Iris pigment epithelial cell (primary cell): Measurements from ENCODE around the gene LRP1B.
"Not testable (repeated sequence)": the region's sequence is repeated elsewhere in the genome, so short reads cannot be mapped to it uniquely, and the experiment has no call there.

Experiments used
- DNase-seq: peaks from one replicate; pipeline ENCODE4 v3.0.0-alpha.2; 2011; ENCODE audit warnings: low read depth

The LRP1B gene

DNA sequence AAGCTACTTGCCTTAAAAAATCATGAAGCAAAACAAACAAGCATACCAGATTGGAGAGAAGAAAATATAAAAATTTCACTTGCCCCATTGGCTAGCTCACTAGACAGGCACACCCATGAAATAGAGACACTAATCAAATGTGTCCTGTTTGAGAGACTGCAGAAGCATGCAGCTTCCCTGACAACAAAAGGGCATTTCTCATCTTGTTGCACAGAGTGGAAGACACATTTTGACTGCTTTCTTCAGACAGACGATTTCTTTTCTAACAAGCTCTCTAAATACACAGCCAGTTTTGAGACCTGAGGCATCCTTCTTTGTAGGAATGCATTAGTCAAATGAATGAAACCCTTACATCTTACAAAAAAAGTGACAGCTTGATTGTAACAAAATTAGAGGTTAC is 1792.0 kb downstream of the LRP1B start:
- no peak for DNase-seq

- no peak for DNase-seq
Measured at GRCh38 chr2:140337061-140337460, 1793.8 kb downstream of the LRP1B start.

DNA sequence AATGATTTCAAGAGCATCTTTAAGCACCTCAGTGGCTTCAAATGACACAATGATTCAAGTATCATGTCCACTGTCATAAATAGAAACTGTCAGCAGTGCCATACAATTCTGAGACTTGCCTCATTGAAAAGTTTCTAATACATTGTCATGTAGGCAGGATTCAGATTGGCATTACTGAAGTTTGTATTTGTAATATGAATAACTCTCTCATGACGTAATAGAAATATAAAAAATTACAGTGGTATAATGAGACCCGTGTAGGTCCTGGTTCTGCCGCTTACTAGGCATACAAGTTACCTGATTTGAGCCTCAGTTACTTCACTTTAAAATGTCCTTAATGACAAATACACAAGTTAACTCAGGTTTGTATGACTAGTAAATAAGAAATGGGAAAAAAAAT is 1814.5 kb downstream of the LRP1B start:
- no peak for DNase-seq

GRCh38 chr2:140311905-140312304 is 1818.9 kb downstream of the LRP1B start:
- DNase-seq: no peak

DNA sequence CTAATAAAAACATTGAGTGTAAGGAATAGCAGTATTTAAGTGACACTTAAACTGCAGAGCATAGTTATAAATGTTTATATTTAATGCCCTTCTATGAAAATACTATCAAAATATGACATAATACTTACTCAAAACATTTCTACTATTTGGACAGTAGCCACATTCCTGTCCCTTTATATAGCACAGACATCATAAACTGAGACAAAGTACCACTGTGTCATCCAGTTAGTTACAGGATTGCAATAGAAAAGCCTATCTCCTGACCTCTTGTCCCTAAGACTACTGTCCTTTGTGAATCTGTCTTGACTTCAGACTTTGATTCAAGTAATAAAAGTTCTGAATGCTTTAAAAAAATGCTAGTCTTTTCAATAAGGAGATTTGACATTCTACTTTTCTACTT is 1822.1 kb downstream of the LRP1B start:
- peak; percentile 1 for DNase-seq

DNA sequence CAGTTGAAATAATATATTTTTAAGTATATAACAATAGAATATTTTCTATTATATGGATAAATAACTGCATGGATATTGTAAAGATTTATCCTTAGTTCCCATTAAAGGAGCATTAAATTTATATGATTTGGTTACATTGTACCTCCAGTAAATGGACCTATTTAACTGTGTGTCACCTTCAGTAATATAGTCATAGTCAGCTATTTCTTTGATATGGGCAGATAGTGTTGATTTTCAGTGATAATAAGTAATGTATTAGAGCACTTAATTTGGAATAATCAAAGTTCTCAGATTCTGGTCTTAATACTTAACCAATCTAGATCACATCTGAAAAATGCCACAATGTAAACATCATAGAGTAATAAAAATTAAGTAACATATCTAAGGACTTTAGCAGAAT is 1823.3 kb downstream of the LRP1B start:
- no peak for DNase-seq

DNA sequence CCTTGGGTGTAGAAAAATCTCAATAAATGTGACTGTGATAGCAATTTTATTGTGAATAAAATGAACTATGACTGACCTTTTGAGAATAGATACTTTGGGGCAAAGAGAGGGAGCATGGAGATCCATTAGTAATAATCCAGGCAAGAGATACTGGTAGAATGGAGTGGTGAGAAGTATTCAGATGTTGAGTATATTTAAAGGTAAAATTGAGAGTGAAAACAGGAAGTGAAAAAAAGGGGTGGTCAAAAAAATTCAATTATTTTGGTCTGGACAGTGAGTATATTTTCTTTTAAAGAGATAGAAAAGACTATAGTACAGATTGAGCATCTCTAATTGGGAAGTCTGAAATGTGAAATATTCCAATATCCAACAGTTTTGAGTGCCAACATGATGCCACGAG is 1835.0 kb downstream of the LRP1B start:
- DNase-seq: no peak

- DNase-seq: no peak
Measured at GRCh38 chr2:140288726-140289125, 1842.1 kb downstream of the LRP1B start.

- DNase-seq: no peak
Measured at GRCh38 chr2:140288213-140288612, 1842.6 kb downstream of the LRP1B start.

DNA sequence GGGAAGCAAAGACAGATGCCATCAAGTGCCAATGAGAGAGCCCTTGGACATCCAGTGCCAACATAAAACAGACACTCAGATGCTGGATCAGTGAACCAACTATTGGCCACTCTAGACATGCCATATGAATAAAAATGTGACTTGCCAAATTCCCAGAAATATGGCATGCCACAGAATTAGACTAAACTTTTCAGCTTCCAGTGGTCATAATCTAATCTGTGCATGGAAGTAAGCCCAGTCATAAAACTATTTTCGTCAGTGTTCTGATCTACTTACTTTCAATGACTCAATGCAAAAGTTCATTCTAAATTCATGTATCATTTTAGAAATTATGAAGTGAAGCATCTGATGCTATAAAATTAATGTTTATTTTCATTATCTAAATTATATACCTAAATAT is 1844.4 kb downstream of the LRP1B start:
- DNase-seq: no peak

DNA sequence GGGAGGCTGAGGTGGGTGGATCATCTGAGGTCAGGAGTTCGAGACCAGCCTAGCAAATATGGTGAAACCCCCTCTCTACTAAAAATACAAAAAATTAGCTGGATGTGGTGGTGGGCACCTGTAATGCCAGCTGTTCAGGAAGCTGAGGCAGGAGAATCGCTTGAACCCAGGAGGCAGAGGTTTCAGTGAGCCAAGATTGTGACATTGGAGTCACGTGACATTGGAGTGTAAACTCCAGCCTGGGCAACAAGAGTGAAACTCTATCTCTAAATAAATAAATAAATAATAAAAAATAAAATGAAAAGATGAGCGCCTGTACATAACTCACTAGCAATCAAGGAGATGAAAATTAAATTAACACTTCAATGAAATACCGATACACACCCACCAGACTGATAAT is 1853.5 kb downstream of the LRP1B start:
- not testable (repeated sequence) for DNase-seq

DNA sequence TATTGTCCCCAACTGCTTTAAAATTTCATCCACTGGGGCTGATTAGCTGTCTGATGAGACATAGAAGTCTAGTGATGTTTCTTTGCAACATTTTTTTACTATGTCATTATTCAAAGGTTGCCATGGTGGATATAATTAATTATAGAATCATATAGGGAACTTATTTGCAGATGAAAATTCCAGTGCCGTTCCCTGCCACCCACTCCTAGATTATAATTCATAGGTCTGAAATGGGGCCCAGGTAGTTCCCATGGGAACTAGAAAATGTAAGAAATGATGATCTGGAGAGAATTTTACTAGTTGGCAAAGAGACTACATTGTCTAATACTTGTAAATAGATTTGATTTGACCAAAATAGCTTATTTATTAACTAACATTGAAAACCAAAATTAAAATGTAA is 1854.2 kb downstream of the LRP1B start:
- DNase-seq: no peak

GRCh38 chr2:140275427-140275826 is 1855.4 kb downstream of the LRP1B start:
- DNase-seq: no peak

- DNase-seq: no peak
Measured at GRCh38 chr2:140274891-140275290, 1855.9 kb downstream of the LRP1B start.

- DNase-seq: no peak
Measured at GRCh38 chr2:140273958-140274357, 1856.9 kb downstream of the LRP1B start.

- DNase-seq: no peak
Measured at GRCh38 chr2:140273408-140273807, 1857.4 kb downstream of the LRP1B start.

GRCh38 chr2:140270224-140270623 is 1860.6 kb downstream of the LRP1B start:
- DNase-seq: no peak

DNA sequence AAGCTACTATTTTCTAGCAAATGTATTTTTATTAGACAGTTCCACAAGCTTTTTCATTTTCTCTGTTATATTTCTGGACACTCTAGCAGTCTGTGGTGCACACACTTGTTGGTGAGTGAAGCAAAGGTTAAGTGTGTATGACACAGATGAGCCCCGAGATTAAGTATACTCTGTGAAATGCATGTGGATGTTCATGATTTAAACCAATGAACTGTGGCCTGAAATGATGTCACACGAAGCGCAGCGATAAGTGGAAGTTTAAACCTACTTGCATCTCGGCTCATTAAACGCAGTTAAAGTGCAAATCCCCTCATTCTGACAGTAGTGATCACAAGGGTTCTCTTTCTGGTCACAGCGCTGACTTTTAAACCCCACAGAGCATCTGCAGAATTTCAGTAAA is 1861.8 kb downstream of the LRP1B start:
- DNase-seq: no peak

GRCh38 chr2:140262908-140263307 is 1867.9 kb downstream of the LRP1B start:
- DNase-seq: no peak

DNA sequence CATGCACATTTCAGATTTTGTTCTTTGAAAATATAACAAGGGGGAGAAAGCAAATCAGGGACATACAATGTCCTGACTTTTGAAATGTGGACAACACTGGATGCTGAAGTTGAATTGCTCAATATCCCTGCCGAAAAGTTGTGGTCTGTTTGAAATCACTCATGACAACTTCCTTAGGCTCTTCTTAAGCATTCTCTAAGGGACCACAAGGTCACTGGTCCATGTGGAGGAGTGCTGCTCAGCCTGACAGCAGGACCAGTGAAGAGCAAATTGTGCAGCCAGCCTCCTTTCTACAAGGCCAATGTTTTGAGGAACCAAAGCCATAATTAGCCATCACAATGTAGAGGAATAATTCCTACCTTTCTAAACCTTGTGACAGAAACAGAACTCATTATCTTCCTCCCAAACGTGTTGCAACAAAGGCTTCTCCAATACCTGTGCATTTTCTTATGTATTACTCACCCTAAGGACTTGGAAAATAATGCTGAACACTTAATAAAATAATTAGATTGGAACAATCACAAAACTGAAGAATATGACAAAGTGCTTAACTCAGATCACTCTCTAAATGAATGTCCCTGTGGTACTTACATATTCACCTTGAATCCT is 1873.0 kb downstream of the LRP1B start:
- DNase-seq: no peak

DNA sequence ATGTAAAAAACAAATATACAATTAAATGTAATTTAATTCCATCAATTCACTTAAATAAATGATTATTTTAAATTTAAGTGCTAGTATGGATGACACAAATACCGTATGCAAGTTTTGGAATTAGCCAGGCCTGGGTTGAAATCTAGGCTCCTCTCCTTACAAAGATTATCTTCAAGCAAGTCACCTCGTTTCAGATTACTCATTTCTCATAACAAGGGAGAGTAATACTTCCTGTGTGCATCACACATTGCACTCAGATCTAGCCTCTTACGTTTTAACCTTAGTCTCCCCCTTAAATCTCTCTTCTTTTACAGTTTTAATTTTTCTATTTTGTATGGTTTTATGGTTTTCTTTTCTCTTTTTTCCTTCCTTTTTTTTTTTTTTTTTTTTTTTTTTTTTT is 1874.7 kb downstream of the LRP1B start:
- DNase-seq: peak; percentile 18

- DNase-seq: no peak
Measured at GRCh38 chr2:140249821-140250220, 1881.0 kb downstream of the LRP1B start.

DNA sequence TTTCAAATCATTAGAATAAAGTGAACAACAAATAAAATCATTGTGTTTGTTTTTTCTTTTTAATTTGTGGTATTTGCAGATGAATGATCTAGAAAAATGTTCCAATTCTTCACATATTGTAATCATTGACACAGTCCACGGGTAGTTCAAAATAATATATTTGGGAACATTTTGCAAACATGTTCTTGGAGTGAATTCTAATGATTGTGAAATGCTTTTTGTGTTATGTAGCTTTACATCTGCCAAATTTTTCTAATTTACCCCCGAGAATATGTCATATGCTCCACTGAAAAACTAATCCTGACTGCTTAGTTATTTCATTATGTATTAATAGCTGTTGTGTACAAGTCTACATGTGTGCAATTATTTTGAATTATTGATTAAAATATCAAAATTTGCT is 1882.2 kb downstream of the LRP1B start:
- DNase-seq: peak; percentile 1

DNA sequence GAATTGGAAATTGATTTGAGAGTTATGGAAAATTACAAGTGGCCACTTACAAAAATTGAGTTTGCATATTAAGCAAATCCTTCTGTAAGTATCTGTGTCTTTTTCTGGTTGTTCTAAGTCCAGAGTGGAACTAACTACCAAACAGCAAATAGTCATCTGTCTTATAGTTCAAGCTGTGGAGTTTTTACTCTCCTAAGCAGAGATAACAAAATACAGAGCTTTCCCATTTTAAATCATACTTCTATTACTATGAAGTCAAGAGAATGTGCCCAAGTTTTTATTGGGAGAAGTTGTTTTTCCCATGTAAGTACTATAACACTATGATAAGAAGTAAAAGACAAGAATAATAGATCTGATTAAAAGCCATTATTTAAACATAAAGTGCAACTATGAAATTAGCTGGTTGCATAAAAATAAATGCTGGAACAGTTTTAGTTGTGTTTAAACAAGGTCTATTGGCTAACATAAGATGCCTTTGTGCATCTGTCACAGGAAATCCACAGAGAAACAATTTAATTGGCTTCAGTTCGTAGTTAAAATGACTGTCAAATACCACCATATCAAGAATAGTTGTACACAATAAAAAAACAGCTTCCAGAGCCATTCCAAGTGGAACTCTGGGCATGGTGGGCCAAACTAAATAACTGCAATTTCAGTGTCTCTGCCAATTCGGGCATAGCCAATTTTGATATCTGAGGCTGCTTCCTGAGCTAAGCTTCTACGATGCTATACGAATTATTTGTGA is 1883.2 kb downstream of the LRP1B start:
- DNase-seq: peak; percentile 26
